DOHH2 (cell line): Measurements from ENCODE around the gene DIPK1A.
A peak's percentile ranks its signal among the peaks of the same experiment; 100 is the strongest.

Source experiments
- H3F3A ChIP-seq: fragments of 200-600 bp; sonication (generic), shearing (Covaris generic); 2 replicates; pipeline ENCODE4 v1.6.0; 2016; ENCODE audit warnings: antibody characterized with exemption, mild to moderate bottlenecking; ENCODE audit not compliant: control insufficient read depth, insufficient read depth
- H3K27ac ChIP-seq: fragments of 200-600 bp; sonication (generic); 2 replicates; pipeline ENCODE4 v1.5.1; 2014; ENCODE audit warnings: low read depth, mild to moderate bottlenecking, low read length, moderate library complexity
- H3K27me3 ChIP-seq: fragments of 200-600 bp; sonication (generic); 2 replicates; pipeline ENCODE4 v1.6.1; 2014; ENCODE audit warnings: mild to moderate bottlenecking, low read length, mixed read lengths; ENCODE audit not compliant: control insufficient read depth
- H3K36me3 ChIP-seq: fragments of 200-600 bp; sonication (generic); 2 replicates; pipeline ENCODE4 v1.6.1; 2014; ENCODE audit warnings: mild to moderate bottlenecking, low read length, moderate library complexity, mixed read lengths; ENCODE audit not compliant: control insufficient read depth
- H3K4me1 ChIP-seq: fragments of 200-600 bp; sonication (generic); 2 replicates; pipeline ENCODE4 v1.6.1; 2014; ENCODE audit warnings: mild to moderate bottlenecking, low read length, mixed read lengths; ENCODE audit not compliant: control insufficient read depth
- H3K4me2 ChIP-seq: fragments of 200-600 bp; sonication (generic); 2 replicates; pipeline ENCODE4 v1.6.0; 2014; ENCODE audit warnings: mild to moderate bottlenecking, low read length, moderate library complexity
- H3K4me3 ChIP-seq: fragments of 200-600 bp; sonication (generic); 2 replicates; pipeline ENCODE4 v1.5.1; 2014; ENCODE audit warnings: mild to moderate bottlenecking, low read length, mixed read lengths
- H3K79me2 ChIP-seq: fragments of 200-600 bp; sonication (generic); 2 replicates; pipeline ENCODE4 v1.6.1; 2014; ENCODE audit warnings: mild to moderate bottlenecking, low read length, mixed read lengths; ENCODE audit not compliant: control insufficient read depth
- H3K9me2 ChIP-seq: fragments of 200-600 bp; sonication (generic); replicated peaks from 2 replicates; pipeline ENCODE4 v1.6.1; 2014; ENCODE audit warnings: mild to moderate bottlenecking, low read length, mixed read lengths; ENCODE audit not compliant: control insufficient read depth
- H3K9me3 ChIP-seq: fragments of 200-600 bp; sonication (generic); 2 replicates; pipeline ENCODE4 v1.6.1; 2014; ENCODE audit warnings: antibody characterized with exemption, low read length, mixed read lengths; ENCODE audit not compliant: control insufficient read depth, insufficient read depth
- H4K20me1 ChIP-seq: fragments of 200-600 bp; sonication (generic); 2 replicates; pipeline ENCODE4 v1.6.0; 2014; ENCODE audit warnings: low read depth, mild to moderate bottlenecking, antibody characterized with exemption, low read length, moderate library complexity; ENCODE audit not compliant: control insufficient read depth, insufficient read depth
- EZH2phosphoT487 ChIP-seq: fragments of 200-600 bp; sonication (generic); IDR thresholded peaks from 2 replicates; pipeline ENCODE4 v1.6.1; 2017; ENCODE audit warnings: borderline replicate concordance, mild to moderate bottlenecking, antibody characterized with exemption, low read length, moderate library complexity, mixed read lengths
- TF ChIP-seq, protein P1 (sequence below): fragments of 200-600 bp; sonication (generic); IDR thresholded peaks from one replicate; pipeline ENCODE4 v1.5.1; 2014; ENCODE audit warnings: antibody characterized with exemption, mild to moderate bottlenecking, low read depth, low read length; ENCODE audit not compliant: poor library complexity, severe bottlenecking

The DIPK1A gene

DNA sequence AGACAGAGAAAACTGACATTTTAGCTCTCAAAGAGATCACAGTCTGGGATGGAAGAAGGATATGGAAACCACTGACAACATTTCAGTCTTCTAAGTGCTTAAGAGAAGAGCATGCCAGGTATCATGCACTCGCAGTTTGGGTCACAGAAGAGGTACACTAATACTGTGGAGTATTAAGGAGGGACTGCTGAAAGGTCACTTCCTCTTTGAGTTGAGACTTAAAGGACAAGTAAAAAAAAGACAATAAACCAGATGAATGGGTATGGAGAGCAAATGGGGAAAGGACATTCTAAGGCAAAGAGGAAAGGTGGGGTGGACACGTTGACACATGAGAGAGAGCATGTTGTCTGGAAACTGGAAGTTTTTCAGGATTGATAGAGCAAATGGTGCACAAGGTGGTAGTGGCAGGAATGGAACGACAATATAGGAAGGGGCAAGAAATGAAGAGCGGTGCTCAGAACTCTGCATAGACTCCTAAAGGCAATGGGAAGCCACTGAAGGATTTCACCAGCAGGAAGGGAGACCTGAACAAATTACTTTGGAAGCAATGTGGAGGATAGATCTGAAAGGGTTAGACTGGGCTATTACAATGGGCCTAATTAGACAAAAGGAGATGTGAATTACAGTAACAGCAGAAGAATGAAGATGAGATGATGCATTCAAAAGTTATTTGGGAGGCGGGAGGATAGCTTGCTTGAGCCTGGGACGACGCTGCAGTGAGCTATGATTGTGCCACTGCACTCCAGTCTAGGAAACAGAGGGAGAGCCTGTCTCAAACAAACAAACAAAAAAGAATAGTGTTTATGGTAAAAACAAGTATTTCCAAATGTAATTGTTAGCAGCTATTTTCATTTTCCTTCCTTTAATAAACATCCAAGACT lies 11.1 kb downstream of the DIPK1A start:
- H3K9me2 ChIP-seq, result no peaks in the 10 kb centered on the region
- H3K4me3 ChIP-seq, result peak overlapping the region; percentile 33
- peaks cover 40% of the 10 kb centered on the region for H3F3A ChIP-seq
- peak overlapping the region; percentile 59 for H3K27ac ChIP-seq
- peak overlapping the region; percentile 69 for H3K4me2 ChIP-seq
- peaks cover 96% of the 10 kb centered on the region for H3K79me2 ChIP-seq
- TF ChIP-seq, protein P1, sequence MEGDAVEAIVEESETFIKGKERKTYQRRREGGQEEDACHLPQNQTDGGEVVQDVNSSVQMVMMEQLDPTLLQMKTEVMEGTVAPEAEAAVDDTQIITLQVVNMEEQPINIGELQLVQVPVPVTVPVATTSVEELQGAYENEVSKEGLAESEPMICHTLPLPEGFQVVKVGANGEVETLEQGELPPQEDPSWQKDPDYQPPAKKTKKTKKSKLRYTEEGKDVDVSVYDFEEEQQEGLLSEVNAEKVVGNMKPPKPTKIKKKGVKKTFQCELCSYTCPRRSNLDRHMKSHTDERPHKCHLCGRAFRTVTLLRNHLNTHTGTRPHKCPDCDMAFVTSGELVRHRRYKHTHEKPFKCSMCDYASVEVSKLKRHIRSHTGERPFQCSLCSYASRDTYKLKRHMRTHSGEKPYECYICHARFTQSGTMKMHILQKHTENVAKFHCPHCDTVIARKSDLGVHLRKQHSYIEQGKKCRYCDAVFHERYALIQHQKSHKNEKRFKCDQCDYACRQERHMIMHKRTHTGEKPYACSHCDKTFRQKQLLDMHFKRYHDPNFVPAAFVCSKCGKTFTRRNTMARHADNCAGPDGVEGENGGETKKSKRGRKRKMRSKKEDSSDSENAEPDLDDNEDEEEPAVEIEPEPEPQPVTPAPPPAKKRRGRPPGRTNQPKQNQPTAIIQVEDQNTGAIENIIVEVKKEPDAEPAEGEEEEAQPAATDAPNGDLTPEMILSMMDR, result no peak
- TF ChIP-seq EZH2phosphoT487, result no peak
- H4K20me1 ChIP-seq, result no peaks in the 10 kb centered on the region
- no peaks in the 10 kb centered on the region for H3K27me3 ChIP-seq
- peaks cover 86% of the 10 kb centered on the region for H3K4me1 ChIP-seq
- no peaks in the 10 kb centered on the region for H3K9me3 ChIP-seq
- peaks cover 7% of the 10 kb centered on the region; the same call in 1 of the 2 replicates for H3K36me3 ChIP-seq

DNA sequence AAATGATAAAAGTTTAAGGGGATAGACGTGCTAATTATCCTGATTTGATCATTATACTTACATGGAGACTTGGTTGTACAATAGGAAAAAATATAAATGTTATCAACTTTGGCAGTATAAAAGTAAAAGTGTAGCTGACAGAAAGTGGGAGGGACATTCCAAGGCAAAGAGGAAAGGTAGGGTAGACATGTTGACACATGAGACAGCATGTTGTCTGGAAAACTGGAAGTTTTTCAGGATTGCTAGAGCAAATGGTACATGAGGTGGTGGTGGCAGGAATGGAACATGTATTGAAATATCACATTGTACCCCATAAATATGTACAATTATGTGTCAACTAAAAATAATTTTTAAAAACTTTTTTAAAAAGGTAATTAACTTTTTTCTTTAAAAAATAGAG lies 13.2 kb downstream of the DIPK1A start:
- no peaks in the 10 kb centered on the region for H3K9me3 ChIP-seq
- H3K27ac ChIP-seq, result peak overlapping the region; percentile 24; the same call in 1 of the 2 replicates
- TF ChIP-seq, protein P1, result no peak
- no peak for TF ChIP-seq EZH2phosphoT487
- peak overlapping the region; percentile 60 for H3K4me2 ChIP-seq
- H3K79me2 ChIP-seq, result peaks cover 97% of the 10 kb centered on the region
- H3K9me2 ChIP-seq, result no peaks in the 10 kb centered on the region
- H3K4me3 ChIP-seq, result peak overlapping the region; percentile 44
- no peaks in the 10 kb centered on the region for H3K27me3 ChIP-seq
- H3K36me3 ChIP-seq, result peaks cover 7% of the 10 kb centered on the region; the same call in 1 of the 2 replicates
- peaks cover 87% of the 10 kb centered on the region for H3K4me1 ChIP-seq
- peaks cover 38% of the 10 kb centered on the region for H3F3A ChIP-seq
- H4K20me1 ChIP-seq, result peaks cover 7% of the 10 kb centered on the region; the same call in 1 of the 2 replicates

DNA sequence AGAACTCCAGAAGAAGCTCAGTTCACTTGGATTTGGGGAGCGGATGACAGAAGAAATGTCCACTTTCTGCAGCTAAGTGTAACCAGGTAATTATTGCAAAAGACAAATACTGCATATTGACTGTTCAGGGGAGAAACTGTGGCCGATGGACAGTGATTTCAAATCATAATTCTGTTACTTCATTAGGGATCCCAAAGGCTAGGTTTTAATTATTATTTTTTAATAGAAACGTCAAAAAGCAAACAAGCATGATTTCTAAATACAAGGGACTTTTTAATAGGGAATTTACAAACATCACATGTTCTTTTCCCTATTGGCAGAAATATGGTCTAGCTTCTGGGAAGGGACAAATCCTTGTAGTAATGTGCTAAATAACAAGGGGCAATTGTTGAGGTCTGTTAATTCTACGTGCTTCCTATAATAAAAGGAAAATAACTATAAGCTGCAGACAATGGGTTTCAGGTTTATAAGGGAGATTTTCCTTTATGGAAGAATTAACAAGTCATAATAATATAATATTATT lies 15.5 kb downstream of the DIPK1A start:
- Histone ChIP-seq H3K27me3 (no peaks in the 10 kb centered on the region), H3K4me1 (peaks cover 81% of the 10 kb centered on the region), H3K79me2 (peaks cover 97% of the 10 kb centered on the region), H3K9me2 (no peaks in the 10 kb centered on the region), H3K4me3 (peak overlapping the region; percentile 65), H3K27ac (peak overlapping the region; percentile 74), H3K9me3 (no peaks in the 10 kb centered on the region), H3K4me2 (peak overlapping the region; percentile 79), H4K20me1 (peaks cover 10% of the 10 kb centered on the region; the same call in 1 of the 2 replicates), H3F3A (peaks cover 24% of the 10 kb centered on the region), H3K36me3 (0 out of 2 replicates have a peak, but pooled peaks cover 4% of the 10 kb centered on the region)
- TF ChIP-seq EZH2phosphoT487, result no peak
- TF ChIP-seq, protein P1, result no peak
